ENCODE measurements around the gene CABP2.

CABP2 gene

GRCh38 chr11:67522338-67522737 lies 908 bp downstream of the CABP2 start:
- H3K9me3 ChIP-seq (ENCODE audit: control insufficient read depth, insufficient read depth, low read length) = no peaks in the 10 kb centered on the region
- no peaks in the 10 kb centered on the region for H3K36me3 ChIP-seq (ENCODE audit: control insufficient read depth, low read length)
- TF ChIP-seq CTCF (IDR thresholded peaks at IDR 0.05; ENCODE audit: low read depth, low read length, poor library complexity, severe bottlenecking) (no peak), EZH2phosphoT487 (IDR thresholded peaks at IDR 0.05; ENCODE audit: borderline replicate concordance, low read length) (no peak)
- H4K20me1 ChIP-seq (ENCODE audit: control insufficient read depth, insufficient read depth, low read depth, low read length) = no peaks in the 10 kb centered on the region
- no peak overlapping the region for H3K4me2 ChIP-seq (ENCODE audit: low read length)
- H3F3A ChIP-seq (ENCODE audit: control insufficient read depth, insufficient read depth) = no peaks in the 10 kb centered on the region
- H3K79me2 ChIP-seq (ENCODE audit: control insufficient read depth, low read length) = no peaks in the 10 kb centered on the region
- peaks cover 3% of the 10 kb centered on the region; the same call in 1 of the 2 replicates for H3K27me3 ChIP-seq (ENCODE audit: control insufficient read depth, low read length)
- no peak overlapping the region for H3K27ac ChIP-seq (ENCODE audit: low read depth, low read length)
- no peak overlapping the region for H3K4me3 ChIP-seq (ENCODE audit: low read length)
- no peaks in the 10 kb centered on the region for H3K9me2 ChIP-seq (replicated peaks; ENCODE audit: control insufficient read depth, low read length)
- H3K4me1 ChIP-seq (ENCODE audit: control insufficient read depth, low read length) = no peaks in the 10 kb centered on the region

- no peak for TF ChIP-seq CTCF (IDR thresholded peaks at IDR 0.05; ENCODE audit: low read depth, low read length, poor library complexity, severe bottlenecking)
- TF ChIP-seq EZH2phosphoT487 (IDR thresholded peaks at IDR 0.05; ENCODE audit: borderline replicate concordance, low read length) = no peak
- Histone ChIP-seq H3K79me2 (ENCODE audit: control insufficient read depth, low read length) (no peaks in the 10 kb centered on the region), H3K4me2 (ENCODE audit: low read length) (no peak overlapping the region), H3K4me1 (ENCODE audit: control insufficient read depth, low read length) (no peaks in the 10 kb centered on the region), H3K27ac (ENCODE audit: low read depth, low read length) (no peak overlapping the region), H4K20me1 (ENCODE audit: control insufficient read depth, insufficient read depth, low read depth, low read length) (no peaks in the 10 kb centered on the region), H3K9me3 (ENCODE audit: control insufficient read depth, insufficient read depth, low read length) (no peaks in the 10 kb centered on the region), H3K27me3 (ENCODE audit: control insufficient read depth, low read length) (peaks cover 3% of the 10 kb centered on the region; the same call in 1 of the 2 replicates), H3K4me3 (ENCODE audit: low read length) (no peak overlapping the region), H3K9me2 (replicated peaks; ENCODE audit: control insufficient read depth, low read length) (no peaks in the 10 kb centered on the region), H3K36me3 (ENCODE audit: control insufficient read depth, low read length) (no peaks in the 10 kb centered on the region), H3F3A (ENCODE audit: control insufficient read depth, insufficient read depth) (no peaks in the 10 kb centered on the region)
These were observed 1.3 kb downstream of the CABP2 start for GRCh38 chr11:67521924-67522323.

- no peaks in the 10 kb centered on the region for H3K4me1 ChIP-seq (ENCODE audit: control insufficient read depth, low read length)
- no peaks in the 10 kb centered on the region for H3K36me3 ChIP-seq (ENCODE audit: control insufficient read depth, low read length)
- H3K27ac ChIP-seq (ENCODE audit: low read depth, low read length) = no peak overlapping the region
- no peaks in the 10 kb centered on the region for H4K20me1 ChIP-seq (ENCODE audit: control insufficient read depth, insufficient read depth, low read depth, low read length)
- TF ChIP-seq EZH2phosphoT487 (IDR thresholded peaks at IDR 0.05; ENCODE audit: borderline replicate concordance, low read length) = no peak
- TF ChIP-seq CTCF (IDR thresholded peaks at IDR 0.05; ENCODE audit: low read depth, low read length, poor library complexity, severe bottlenecking) = no peak
- H3K9me3 ChIP-seq (ENCODE audit: control insufficient read depth, insufficient read depth, low read length) = no peaks in the 10 kb centered on the region
- H3K79me2 ChIP-seq (ENCODE audit: control insufficient read depth, low read length) = no peaks in the 10 kb centered on the region
- no peak overlapping the region for H3K4me3 ChIP-seq (ENCODE audit: low read length)
- no peaks in the 10 kb centered on the region for H3F3A ChIP-seq (ENCODE audit: control insufficient read depth, insufficient read depth)
- H3K4me2 ChIP-seq (ENCODE audit: low read length) = no peak overlapping the region
- H3K27me3 ChIP-seq (ENCODE audit: control insufficient read depth, low read length) = peaks cover 3% of the 10 kb centered on the region; the same call in 1 of the 2 replicates
- no peaks in the 10 kb centered on the region for H3K9me2 ChIP-seq (replicated peaks; ENCODE audit: control insufficient read depth, low read length)
These were observed 2.1 kb downstream of the CABP2 start for GRCh38 chr11:67520856-67521824.
